ENCODE data around the gene TRAPPC12. TPM values are rescaled to one million over a fixed set of nuclear protein-coding genes. Genes with fewer than 3 reads are reported as not detected.

Gene TRAPPC12
- polyA plus RNA-seq, 1 donor from 2014 or later: 76.2 TPM

DNA sequence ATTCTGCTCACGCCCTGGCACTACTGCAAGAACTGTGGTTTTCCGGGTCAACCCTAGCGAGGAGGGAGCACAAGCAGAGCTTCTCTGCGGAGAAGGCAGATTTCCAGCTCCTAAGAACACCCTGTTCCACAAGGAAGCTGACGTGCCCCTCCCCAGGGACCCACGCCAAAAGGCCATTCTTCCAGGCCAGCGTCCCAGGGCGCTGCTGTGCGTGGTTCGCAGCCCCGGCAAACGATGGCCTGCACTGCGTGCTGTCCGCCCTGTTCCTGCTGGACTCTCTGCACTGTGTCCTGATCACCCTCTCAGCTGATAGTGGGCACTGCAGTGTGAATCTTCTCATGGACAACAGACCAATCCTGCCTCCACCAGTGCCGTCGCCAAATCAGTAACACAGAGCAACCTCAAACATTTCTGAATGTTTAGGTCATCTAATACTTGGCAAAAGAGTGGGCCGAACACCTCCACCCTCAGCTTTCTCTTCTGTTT lies 90.7 kb downstream of the TRAPPC12 start:
- Histone ChIP-seq H3F3A (ENCODE audit: insufficient read depth, low read length, poor library complexity, severe bottlenecking) (no peaks in the 10 kb centered on the region), H3K4me2 (ENCODE audit: low read length) (no peak overlapping the region), H3K9me3 (ENCODE audit: low read length) (no peaks in the 10 kb centered on the region), H2AFZ (ENCODE audit: low read depth, low read length) (no peak overlapping the region), H3K79me2 (replicated peaks; ENCODE audit: insufficient read depth, low read length) (no peaks in the 10 kb centered on the region), H4K20me1 (ENCODE audit: insufficient read depth) (no peaks in the 10 kb centered on the region), H3K9me2 (ENCODE audit: insufficient read depth, low read length) (no peaks in the 10 kb centered on the region), H3K27me3 (ENCODE audit: insufficient read depth, low read depth, low read length) (no peaks in the 10 kb centered on the region), H3K4me3 (ENCODE audit: low read length) (no peak overlapping the region), H3K27ac (ENCODE audit: low read length) (peak overlapping the region; percentile 74), H3K36me3 (ENCODE audit: insufficient read depth, low read length) (no peaks in the 10 kb centered on the region), H3K9ac (ENCODE audit: low read length) (no peak overlapping the region)
- TF ChIP-seq TAF1 (IDR thresholded peaks at IDR 0.05; ENCODE audit: low read depth): no peak
- TF ChIP-seq MXI1 (conservative IDR thresholded peaks at IDR 0.05; ENCODE audit: poor library complexity, severe bottlenecking): no peak
- TF ChIP-seq RAD21 (conservative IDR thresholded peaks at IDR 0.05): no peak
- no peak for TF ChIP-seq SMC3 (conservative IDR thresholded peaks at IDR 0.05; ENCODE audit: poor library complexity)
- TF ChIP-seq, protein P1, sequence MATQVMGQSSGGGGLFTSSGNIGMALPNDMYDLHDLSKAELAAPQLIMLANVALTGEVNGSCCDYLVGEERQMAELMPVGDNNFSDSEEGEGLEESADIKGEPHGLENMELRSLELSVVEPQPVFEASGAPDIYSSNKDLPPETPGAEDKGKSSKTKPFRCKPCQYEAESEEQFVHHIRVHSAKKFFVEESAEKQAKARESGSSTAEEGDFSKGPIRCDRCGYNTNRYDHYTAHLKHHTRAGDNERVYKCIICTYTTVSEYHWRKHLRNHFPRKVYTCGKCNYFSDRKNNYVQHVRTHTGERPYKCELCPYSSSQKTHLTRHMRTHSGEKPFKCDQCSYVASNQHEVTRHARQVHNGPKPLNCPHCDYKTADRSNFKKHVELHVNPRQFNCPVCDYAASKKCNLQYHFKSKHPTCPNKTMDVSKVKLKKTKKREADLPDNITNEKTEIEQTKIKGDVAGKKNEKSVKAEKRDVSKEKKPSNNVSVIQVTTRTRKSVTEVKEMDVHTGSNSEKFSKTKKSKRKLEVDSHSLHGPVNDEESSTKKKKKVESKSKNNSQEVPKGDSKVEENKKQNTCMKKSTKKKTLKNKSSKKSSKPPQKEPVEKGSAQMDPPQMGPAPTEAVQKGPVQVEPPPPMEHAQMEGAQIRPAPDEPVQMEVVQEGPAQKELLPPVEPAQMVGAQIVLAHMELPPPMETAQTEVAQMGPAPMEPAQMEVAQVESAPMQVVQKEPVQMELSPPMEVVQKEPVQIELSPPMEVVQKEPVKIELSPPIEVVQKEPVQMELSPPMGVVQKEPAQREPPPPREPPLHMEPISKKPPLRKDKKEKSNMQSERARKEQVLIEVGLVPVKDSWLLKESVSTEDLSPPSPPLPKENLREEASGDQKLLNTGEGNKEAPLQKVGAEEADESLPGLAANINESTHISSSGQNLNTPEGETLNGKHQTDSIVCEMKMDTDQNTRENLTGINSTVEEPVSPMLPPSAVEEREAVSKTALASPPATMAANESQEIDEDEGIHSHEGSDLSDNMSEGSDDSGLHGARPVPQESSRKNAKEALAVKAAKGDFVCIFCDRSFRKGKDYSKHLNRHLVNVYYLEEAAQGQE (IDR thresholded peaks at IDR 0.05; ENCODE audit: borderline replicate concordance): no peak
- no peak for TF ChIP-seq POLR2AphosphoS5 (IDR thresholded peaks at IDR 0.05)
- no peak for TF ChIP-seq EP300 (conservative IDR thresholded peaks at IDR 0.05; ENCODE audit: poor library complexity, severe bottlenecking)
- TF ChIP-seq, protein P2, sequence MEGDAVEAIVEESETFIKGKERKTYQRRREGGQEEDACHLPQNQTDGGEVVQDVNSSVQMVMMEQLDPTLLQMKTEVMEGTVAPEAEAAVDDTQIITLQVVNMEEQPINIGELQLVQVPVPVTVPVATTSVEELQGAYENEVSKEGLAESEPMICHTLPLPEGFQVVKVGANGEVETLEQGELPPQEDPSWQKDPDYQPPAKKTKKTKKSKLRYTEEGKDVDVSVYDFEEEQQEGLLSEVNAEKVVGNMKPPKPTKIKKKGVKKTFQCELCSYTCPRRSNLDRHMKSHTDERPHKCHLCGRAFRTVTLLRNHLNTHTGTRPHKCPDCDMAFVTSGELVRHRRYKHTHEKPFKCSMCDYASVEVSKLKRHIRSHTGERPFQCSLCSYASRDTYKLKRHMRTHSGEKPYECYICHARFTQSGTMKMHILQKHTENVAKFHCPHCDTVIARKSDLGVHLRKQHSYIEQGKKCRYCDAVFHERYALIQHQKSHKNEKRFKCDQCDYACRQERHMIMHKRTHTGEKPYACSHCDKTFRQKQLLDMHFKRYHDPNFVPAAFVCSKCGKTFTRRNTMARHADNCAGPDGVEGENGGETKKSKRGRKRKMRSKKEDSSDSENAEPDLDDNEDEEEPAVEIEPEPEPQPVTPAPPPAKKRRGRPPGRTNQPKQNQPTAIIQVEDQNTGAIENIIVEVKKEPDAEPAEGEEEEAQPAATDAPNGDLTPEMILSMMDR (IDR thresholded peaks at IDR 0.05; ENCODE audit: poor library complexity, severe bottlenecking): no peak

DNA sequence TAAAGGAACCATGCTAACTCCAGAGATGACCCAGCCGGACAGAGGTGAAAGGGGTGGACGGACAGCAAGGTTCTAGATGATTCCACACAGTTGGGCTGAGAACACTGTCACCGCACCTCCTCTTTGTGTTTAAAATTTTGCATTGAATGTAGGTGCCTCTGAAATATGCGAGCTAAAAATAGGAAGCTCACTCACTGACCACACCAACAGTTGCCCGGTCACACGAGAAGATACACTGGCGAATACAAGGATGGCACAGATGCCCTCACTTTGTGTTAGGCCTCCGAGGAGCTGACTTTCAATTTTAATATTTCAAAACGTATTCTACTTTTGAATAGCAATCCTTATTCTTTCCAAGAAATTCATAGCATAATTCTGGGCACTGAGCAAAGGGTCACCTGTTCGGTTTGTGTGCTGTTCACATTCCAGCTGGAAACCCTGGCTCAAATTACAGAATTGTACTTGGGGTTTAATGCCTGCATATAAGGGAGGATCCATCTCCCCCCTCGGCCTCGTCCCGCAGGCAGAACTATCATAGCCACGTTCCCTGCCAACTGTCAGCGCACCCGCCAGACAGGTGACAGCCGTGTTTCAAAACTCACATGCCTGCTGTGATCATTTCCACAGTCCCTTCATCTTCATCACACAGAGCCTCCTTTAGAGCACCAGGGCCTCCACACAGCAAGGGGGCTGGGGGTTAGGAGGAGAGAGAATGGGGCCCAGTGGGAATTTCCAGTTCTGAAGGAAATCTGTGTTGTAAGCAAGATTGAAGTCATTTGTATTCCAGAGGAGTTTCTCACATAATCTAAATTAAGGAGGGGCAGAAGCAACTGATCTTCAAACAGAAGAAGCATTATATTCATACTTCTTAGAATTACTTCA lies 91.6 kb downstream of the TRAPPC12 start:
- H3K9ac ChIP-seq (ENCODE audit: low read length): peak overlapping the region; percentile 38
- peak overlapping the region; percentile 4 for H3K4me2 ChIP-seq (ENCODE audit: low read length)
- peak overlapping the region; percentile 74 for H3K27ac ChIP-seq (ENCODE audit: low read length)

More for the DNA sequence above, 91.6 kb downstream of the TRAPPC12 start:
- Histone ChIP-seq H2AFZ (ENCODE audit: low read depth, low read length) (no peak overlapping the region), H3K27me3 (ENCODE audit: insufficient read depth, low read depth, low read length) (no peaks in the 10 kb centered on the region), H3K9me2 (ENCODE audit: insufficient read depth, low read length) (no peaks in the 10 kb centered on the region), H3K4me3 (ENCODE audit: low read length) (peak overlapping the region; percentile 42), H3K79me2 (replicated peaks; ENCODE audit: insufficient read depth, low read length) (no peaks in the 10 kb centered on the region), H4K20me1 (ENCODE audit: insufficient read depth) (no peaks in the 10 kb centered on the region), H3K36me3 (ENCODE audit: insufficient read depth, low read length) (no peaks in the 10 kb centered on the region), H3F3A (ENCODE audit: insufficient read depth, low read length, poor library complexity, severe bottlenecking) (no peaks in the 10 kb centered on the region), H3K9me3 (ENCODE audit: low read length) (no peaks in the 10 kb centered on the region)
- no peak for TF ChIP-seq MXI1 (conservative IDR thresholded peaks at IDR 0.05; ENCODE audit: poor library complexity, severe bottlenecking)
- TF ChIP-seq EP300 (conservative IDR thresholded peaks at IDR 0.05; ENCODE audit: poor library complexity, severe bottlenecking): peak; percentile 83
- TF ChIP-seq RAD21 (conservative IDR thresholded peaks at IDR 0.05): no peak
- no peak for TF ChIP-seq TAF1 (IDR thresholded peaks at IDR 0.05; ENCODE audit: low read depth)
- no peak for TF ChIP-seq SMC3 (conservative IDR thresholded peaks at IDR 0.05; ENCODE audit: poor library complexity)
- TF ChIP-seq EZH2 (IDR thresholded peaks at IDR 0.05; ENCODE audit: borderline replicate concordance, insufficient read depth, low read length, poor library complexity, severe bottlenecking): no peak
- TF ChIP-seq, protein P1 (IDR thresholded peaks at IDR 0.05; ENCODE audit: borderline replicate concordance): no peak
- TF ChIP-seq POLR2AphosphoS5 (IDR thresholded peaks at IDR 0.05): peak; percentile 56
- TF ChIP-seq, protein P2 (IDR thresholded peaks at IDR 0.05; ENCODE audit: poor library complexity, severe bottlenecking): no peak
